ENCODE measurements around the gene HMGB1. TPM values are rescaled to one million over a fixed set of nuclear protein-coding genes. Genes with fewer than 3 reads are reported as not detected.

HMGB1 gene
- total and polyA plus RNA-seq, 2 of the 13 experiments (the other 11 are each of a cell fraction or from before 2014, with no cell fraction given) = 115 to 584 TPM

GRCh38 chr13:30408319-30409101 lies 57.2 kb downstream of the HMGB1 start (continued):
- TF ChIP-seq TRIM22 (IDR thresholded peaks at IDR 0.05) = no peak
- TF ChIP-seq MXD3 (CRISPR knock-in tag; IDR thresholded peaks at IDR 0.05) = peak; percentile 89
- TF ChIP-seq ZNF776 (CRISPR knock-in tag; IDR thresholded peaks at IDR 0.05) = 0 out of 2 replicates have a peak, but pooled peaks have one; percentile 39
- no peak for TF ChIP-seq ZKSCAN1 (IDR thresholded peaks at IDR 0.05; ENCODE audit: low read length)
- no peak for TF ChIP-seq SKI (IDR thresholded peaks at IDR 0.05; ENCODE audit: partially characterized antibody)
- no peak for TF ChIP-seq ZFP41 (CRISPR knock-in tag; IDR thresholded peaks at IDR 0.05; ENCODE audit: borderline replicate concordance)
- peak; percentile 77 for TF ChIP-seq TCF7 (IDR thresholded peaks at IDR 0.05; ENCODE audit: low read depth)
- no peak for TF ChIP-seq ZMYM2 (CRISPR knock-in tag; IDR thresholded peaks at IDR 0.05)
- no peak for TF ChIP-seq RBAK (CRISPR knock-in tag; IDR thresholded peaks at IDR 0.05)
- TF ChIP-seq TP53 (CRISPR knock-in tag; conservative IDR thresholded peaks at IDR 0.05) = no peak
- peak; percentile 68; the same call in 1 of the 2 replicates for TF ChIP-seq MEIS2 (CRISPR knock-in tag; IDR thresholded peaks at IDR 0.05)
- TF ChIP-seq HMG20B (CRISPR knock-in tag; conservative IDR thresholded peaks at IDR 0.05) = no peak
- peak; percentile 64; the same call in 1 of the 2 replicates for TF ChIP-seq ZNF580 (CRISPR knock-in tag; IDR thresholded peaks at IDR 0.05; ENCODE audit: borderline replicate concordance, low read depth)
- no peak for TF ChIP-seq ZBTB33 (CRISPR knock-in tag; IDR thresholded peaks at IDR 0.05)
- no peak for TF ChIP-seq IRF9 (CRISPR knock-in tag; IDR thresholded peaks at IDR 0.05; ENCODE audit: borderline replicate concordance)
- no peak for TF ChIP-seq ZNF414 (CRISPR knock-in tag; IDR thresholded peaks at IDR 0.05)
- no peak for TF ChIP-seq KMT2B (CRISPR knock-in tag; IDR thresholded peaks at IDR 0.05)
- peak; percentile 84 for TF ChIP-seq MXD4 (CRISPR knock-in tag; IDR thresholded peaks at IDR 0.05)
- peak; percentile 80 for TF ChIP-seq CTCF (CRISPR knock-in tag; IDR thresholded peaks at IDR 0.05)

Measured in HepG2 (cell line).